ENCODE results near the gene LYAR.

LYAR gene

GRCh38 chr4:4289941-4290850 is at the start of gene LYAR, which contains the start of gene ZBTB49:
TSS of gene LYAR (minus strand) at chr4:4290154. CDS start at chr4:4283742, 6,412 bp downstream.
TSS of gene ZBTB49 (plus strand) at chr4:4290251. CDS start at chr4:4299946, 9,695 bp downstream.
- TF ChIP-seq CTCF (conservative IDR thresholded peaks at IDR 0.05) (no peak), ZFX (IDR thresholded peaks at IDR 0.05) (peak; percentile 49; the same call in 1 of the 2 replicates)
- H3K27ac ChIP-seq = peak within 1 kb of the TSS; percentile 88

GRCh38 chr4:4339504-4340085 is 49.6 kb upstream of the LYAR start:
- no peak overlapping the region for H3K27ac ChIP-seq
- no peak for TF ChIP-seq CTCF (conservative IDR thresholded peaks at IDR 0.05)
- no peak for TF ChIP-seq ZFX (IDR thresholded peaks at IDR 0.05)

GRCh38 chr4:4338210-4339001 is 48.5 kb upstream of the LYAR start:
- TF ChIP-seq CTCF (conservative IDR thresholded peaks at IDR 0.05) = no peak
- no peak for TF ChIP-seq ZFX (IDR thresholded peaks at IDR 0.05)
- H3K27ac ChIP-seq = no peak overlapping the region

- no peak overlapping the region for H3K27ac ChIP-seq
Observed at GRCh38 chr4:4334798-4335520, 45.0 kb upstream of the LYAR start.

GRCh38 chr4:4333265-4333706 is 43.3 kb upstream of the LYAR start:
- no peak overlapping the region for H3K27ac ChIP-seq

More at GRCh38 chr4:4334798-4335520, 45.0 kb upstream of the LYAR start:
- no peak for TF ChIP-seq ZFX (IDR thresholded peaks at IDR 0.05)
- peak; percentile 80 for TF ChIP-seq CTCF (conservative IDR thresholded peaks at IDR 0.05)

More at GRCh38 chr4:4333265-4333706, 43.3 kb upstream of the LYAR start:
- TF ChIP-seq CTCF (conservative IDR thresholded peaks at IDR 0.05) (no peak), ZFX (IDR thresholded peaks at IDR 0.05) (no peak)
